HEK293 (cell line): ENCODE results near the gene DCLK1.

Experiments used
- BCL11A ChIP-seq: fragments of 450-650 bp; formaldehyde crosslinking; IDR thresholded peaks from 2 replicates; pipeline ENCODE4 v1.5.1; 2016; ENCODE audit warnings: low read depth, missing biosample characterization, missing genetic modification characterization
- CTCF ChIP-seq: fragments of 450-650 bp; formaldehyde crosslinking; IDR thresholded peaks from 2 replicates; pipeline ENCODE4 v1.5.1; 2016; ENCODE audit warnings: missing biosample characterization, missing genetic modification characterization
- PATZ1 ChIP-seq: fragments of 450-650 bp; formaldehyde crosslinking; IDR thresholded peaks from 2 replicates; pipeline ENCODE4 v1.5.1; 2016; ENCODE audit warnings: missing biosample characterization, missing genetic modification characterization
- REST ChIP-seq: fragments of 450-650 bp; formaldehyde crosslinking; IDR thresholded peaks from 2 replicates; pipeline ENCODE4 v1.5.1; 2016; ENCODE audit warnings: missing biosample characterization, missing genetic modification characterization
- TCF7L2 ChIP-seq: IDR thresholded peaks from 2 replicates; pipeline ENCODE4 v1.6.1; 2011; ENCODE audit warnings: low read depth, mild to moderate bottlenecking, inconsistent platforms, low read length, moderate library complexity, borderline replicate concordance
- ZFP3 ChIP-seq: fragments of 450-650 bp; formaldehyde crosslinking; IDR thresholded peaks from 2 replicates; pipeline ENCODE4 v1.5.1; 2016; ENCODE audit warnings: low read depth, missing biosample characterization, missing genetic modification characterization
- ZNF174 ChIP-seq: fragments of 450-650 bp; formaldehyde crosslinking; IDR thresholded peaks from 2 replicates; pipeline ENCODE4 v1.5.0; 2017; ENCODE audit warnings: missing biosample characterization, mild to moderate bottlenecking, missing genetic modification characterization
- ZNF488 ChIP-seq: fragments of 450-650 bp; formaldehyde crosslinking; IDR thresholded peaks from 2 replicates; pipeline ENCODE4 v1.5.1; 2016; ENCODE audit warnings: missing biosample characterization, missing genetic modification characterization
- ZNF529 ChIP-seq: fragments of 450-650 bp; formaldehyde crosslinking; IDR thresholded peaks from 2 replicates; pipeline ENCODE4 v1.5.1; 2017; ENCODE audit warnings: missing genetic modification characterization, missing biosample characterization; ENCODE audit not compliant: insufficient replicate concordance
- ZNF580 ChIP-seq: fragments of 450-650 bp; formaldehyde crosslinking; IDR thresholded peaks from 2 replicates; pipeline ENCODE4 v1.5.1; 2016; ENCODE audit warnings: missing biosample characterization, missing genetic modification characterization
- ZNF624 ChIP-seq: fragments of 450-650 bp; formaldehyde crosslinking; IDR thresholded peaks from 2 replicates; pipeline ENCODE4 v1.5.1; 2017; ENCODE audit warnings: missing biosample characterization, missing genetic modification characterization

GRCh38 chr13:36115306-36115705, 15.9 kb downstream of the DCLK1 start:
- TF ChIP-seq ZNF624 (tag by site-specific recombination) (no peak), CTCF (tag by site-specific recombination) (no peak), ZNF529 (tag by site-specific recombination) (no peak), ZNF580 (tag by site-specific recombination) (no peak), PATZ1 (tag by site-specific recombination) (no peak), REST (tag by site-specific recombination) (no peak), ZFP3 (tag by site-specific recombination) (no peak), ZNF488 (tag by site-specific recombination) (no peak), TCF7L2 (no peak), BCL11A (tag by site-specific recombination) (no peak), ZNF174 (no peak)
